Right atrium auricular region (tissue), 2 donors: Measurements from ENCODE around the gene RAC2. TPM values are rescaled to one million over a fixed set of nuclear protein-coding genes. Genes with fewer than 3 reads are reported as not detected.
"Not testable (repeated sequence)": the region's sequence is repeated elsewhere in the genome, so short reads cannot be mapped to it uniquely, and the experiment has no call there.

ENCODE experiments used
- DNase-seq: peaks from one replicate; pipeline ENCODE4 v3.0.0-alpha.2; 2019; ENCODE audit warnings: low spot score
- H3K27ac ChIP-seq, 2 donors: fragments of 200-600 bp; sonication (generic); 1 replicate in 1 of 2; 2 replicates in 1 of 2; pipeline ENCODE4 v1.5.1; 2016 to 2019
- H3K27me3 ChIP-seq, 2 donors: fragments of 200-600 bp; sonication (generic); one replicate each; pipeline versions ENCODE4 v1.5.1 to v1.6.0; 2017 to 2019
- H3K36me3 ChIP-seq: fragments of 200-600 bp; sonication (generic); one replicate; pipeline ENCODE4 v1.5.1; 2016
- H3K4me1 ChIP-seq, 2 donors: fragments of 200-600 bp; sonication (generic); one replicate each; pipeline versions ENCODE4 v1.5.1 to v1.6.0; 2017 to 2019
- H3K4me3 ChIP-seq, 2 donors: fragments of 200-600 bp; sonication (generic); 1 replicate in 1 of 2; 2 replicates in 1 of 2; pipeline ENCODE4 v1.5.1; 2017 to 2019; ENCODE audit warnings: mild to moderate bottlenecking in 1 of 2, moderate library complexity in 1 of 2
- H3K9me3 ChIP-seq, 2 donors: fragments of 200-600 bp; sonication (generic); one replicate each; pipeline ENCODE4 v1.5.1; 2019
- CTCF ChIP-seq, 2 donors: fragments of 200-600 bp; sonication (generic); IDR thresholded peaks; one replicate each; pipeline ENCODE4 v1.5.1; 2019; ENCODE audit warnings: antibody characterized with exemption in 2 of 2
- total RNA-seq, 2 donors: library from RNA; depleted of rRNA; stranded (reverse); fragments of >200 nt; gene quantifications; one replicate each; pipeline ENCODE4 v1.1.0, GENCODE V29; 2016

The RAC2 gene
- total RNA-seq, 2 donors from 2014 or later = 2.9 to 10.3 TPM

GRCh38 chr22:37253126-37253660 lies 9.1 kb upstream of the RAC2 start:
- peaks cover 0 to 5% of the 10 kb centered on the region in 2 donors for H3K27me3 ChIP-seq
- no peak for DNase-seq
- no peak for TF ChIP-seq CTCF (IDR thresholded peaks at IDR 0.05)
- no peaks in the 10 kb centered on the region for H3K4me1 ChIP-seq
- no peak overlapping the region for H3K4me3 ChIP-seq
- H3K36me3 ChIP-seq = no peaks in the 10 kb centered on the region
- H3K27ac ChIP-seq = no peak overlapping the region
- no peaks in the 10 kb centered on the region for H3K9me3 ChIP-seq

- not testable (repeated sequence) for H3K27me3 ChIP-seq, H3K27ac ChIP-seq, DNase-seq, H3K36me3 ChIP-seq, H3K9me3 ChIP-seq, H3K4me3 ChIP-seq, H3K4me1 ChIP-seq
Observed at GRCh38 chr22:37251836-37252235, 7.8 kb upstream of the RAC2 start.

- H3K27ac ChIP-seq = no peak overlapping the region
- TF ChIP-seq CTCF (IDR thresholded peaks at IDR 0.05) = no peak
- H3K4me1 ChIP-seq = no peaks in the 10 kb centered on the region
- no peak for DNase-seq
- H3K4me3 ChIP-seq = no peak overlapping the region
- H3K9me3 ChIP-seq = no peaks in the 10 kb centered on the region
- H3K27me3 ChIP-seq = no peaks in the 10 kb centered on the region
- H3K36me3 ChIP-seq = no peaks in the 10 kb centered on the region
Observed at GRCh38 chr22:37249986-37250385, 5.9 kb upstream of the RAC2 start.

GRCh38 chr22:37248251-37248650 lies 4.2 kb upstream of the RAC2 start:
- Histone ChIP-seq H3K27ac (no peak overlapping the region), H3K9me3 (no peaks in the 10 kb centered on the region), H3K27me3 (peaks cover 0 to 5% of the 10 kb centered on the region in 2 donors), H3K4me1 (peaks cover 0 to 7% of the 10 kb centered on the region in 2 donors), H3K4me3 (no peak overlapping the region), H3K36me3 (no peaks in the 10 kb centered on the region)
- no peak for DNase-seq
- TF ChIP-seq CTCF (IDR thresholded peaks at IDR 0.05) = no peak

- Histone ChIP-seq H3K4me1 (peaks cover 0 to 7% of the 10 kb centered on the region in 2 donors), H3K36me3 (no peaks in the 10 kb centered on the region), H3K9me3 (no peaks in the 10 kb centered on the region), H3K4me3 (no peak overlapping the region), H3K27me3 (peaks cover 5 to 7% of the 10 kb centered on the region in 2 donors), H3K27ac (no peak overlapping the region)
- no peak for TF ChIP-seq CTCF (IDR thresholded peaks at IDR 0.05)
- DNase-seq = no peak
Observed at GRCh38 chr22:37245740-37246139, 1.7 kb upstream of the RAC2 start.

- H3K4me1 ChIP-seq = peaks cover 0 to 7% of the 10 kb centered on the region in 2 donors
- H3K4me3 ChIP-seq = no peak overlapping the region
- H3K27ac ChIP-seq = no peak overlapping the region
- no peak for TF ChIP-seq CTCF (IDR thresholded peaks at IDR 0.05)
- H3K9me3 ChIP-seq = no peaks in the 10 kb centered on the region
- H3K27me3 ChIP-seq = peaks cover 5 to 7% of the 10 kb centered on the region in 2 donors
- H3K36me3 ChIP-seq = no peaks in the 10 kb centered on the region
- DNase-seq = no peak
Observed at GRCh38 chr22:37244922-37245722, 1.1 kb upstream of the RAC2 start.
